Kidney glomerular epithelial cell (primary cell): ENCODE measurements around the gene PCP2.

Source experiments
- DNase-seq: peaks from one replicate; lab custom pipeline; 2025; lab: John Stamatoyannopoulos, UW

The PCP2 gene

DNA sequence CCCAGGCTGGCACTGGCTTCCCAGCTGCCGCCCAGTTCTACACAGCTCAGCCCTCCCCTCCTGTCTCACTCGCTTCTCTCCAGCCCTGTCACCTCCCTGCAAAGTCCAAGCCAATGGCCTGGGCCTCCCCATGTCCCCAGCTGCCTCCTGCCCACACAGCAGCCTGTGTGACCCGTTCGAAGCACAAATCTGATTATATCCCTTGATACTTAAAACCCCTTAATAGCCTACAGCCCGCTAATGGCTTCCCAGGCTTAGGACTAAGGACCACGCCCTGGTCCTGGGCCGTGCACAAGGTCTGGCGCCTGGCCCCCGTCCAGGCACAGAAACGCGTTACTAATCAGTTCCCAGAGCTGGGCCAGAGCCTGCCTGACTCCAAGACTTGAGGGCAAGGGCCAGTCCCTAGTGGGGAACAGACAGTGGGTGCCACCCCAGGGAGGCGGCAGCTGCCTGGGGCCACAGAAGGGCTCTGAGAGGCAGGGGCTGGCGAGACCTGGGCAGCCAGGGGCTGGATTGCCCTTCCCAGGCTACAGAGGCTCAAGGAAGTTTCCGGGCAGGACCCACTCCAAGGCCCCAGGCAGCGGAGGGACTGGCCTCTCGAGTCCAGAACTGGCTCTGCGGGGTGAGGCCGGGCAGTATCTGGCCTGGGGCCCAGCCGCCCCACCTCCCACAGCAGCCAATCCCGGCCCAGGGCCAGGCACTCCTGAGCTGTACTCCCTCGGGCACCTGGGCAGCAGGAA, 14.6 kb downstream of the PCP2 start:
- DNase-seq = no peak

DNA sequence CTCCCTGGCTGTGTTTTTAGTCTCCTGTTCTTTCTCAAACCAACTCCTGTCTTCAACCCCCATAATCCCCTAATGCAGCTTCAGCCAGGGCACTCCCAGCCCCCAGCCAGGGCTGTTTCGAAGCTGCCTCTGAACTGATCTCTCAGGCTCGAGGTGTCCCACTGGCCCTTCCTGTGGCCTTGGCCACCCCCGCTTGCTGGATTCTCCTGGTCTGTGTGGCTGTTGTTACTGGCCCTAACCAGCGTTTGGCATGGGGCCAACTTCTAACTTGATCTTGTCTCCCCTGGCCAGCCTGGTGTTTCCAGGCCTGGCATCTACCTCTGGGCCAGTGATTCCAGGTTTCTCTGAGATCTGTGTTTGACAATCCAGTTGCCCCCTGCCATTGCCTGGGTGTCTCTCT, 15.2 kb downstream of the PCP2 start:
- no peak for DNase-seq

DNA sequence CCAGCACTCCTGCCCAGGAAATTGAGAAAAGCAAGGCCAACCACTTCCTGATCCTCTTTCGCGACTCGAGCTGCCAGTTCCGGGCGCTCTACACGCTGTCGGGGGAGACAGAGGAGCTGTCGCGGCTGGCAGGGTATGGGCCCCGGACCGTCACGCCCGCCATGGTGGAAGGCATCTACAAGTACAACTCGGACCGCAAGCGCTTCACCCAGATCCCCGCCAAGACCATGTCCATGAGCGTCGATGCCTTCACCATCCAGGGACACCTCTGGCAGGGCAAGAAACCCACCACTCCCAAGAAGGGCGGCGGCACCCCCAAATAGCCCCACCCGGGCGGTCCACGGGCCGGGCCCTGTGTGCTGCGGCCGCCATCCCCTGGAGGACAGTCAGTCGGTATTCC, 15.8 kb downstream of the PCP2 start:
- DNase-seq = no peak

DNA sequence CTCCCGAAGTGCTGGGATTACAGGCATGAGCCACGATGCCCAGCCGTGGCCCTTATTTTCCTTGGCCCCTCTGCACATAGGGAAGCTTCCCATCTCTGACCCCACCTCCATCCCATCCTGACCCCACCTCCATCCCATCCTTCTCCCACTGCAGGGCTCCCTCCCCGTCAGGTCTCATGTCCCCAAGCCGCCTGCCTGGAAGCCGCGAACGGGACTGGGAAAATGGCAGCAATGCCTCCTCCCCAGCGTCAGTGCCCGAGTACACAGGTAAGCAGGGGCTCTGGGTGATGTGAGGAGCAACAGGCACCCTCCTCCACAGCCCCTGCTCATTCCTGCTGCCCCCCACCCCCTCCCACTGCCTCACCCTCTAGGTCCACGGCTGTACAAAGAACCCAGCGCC, 16.3 kb downstream of the PCP2 start:
- DNase-seq = no peak

DNA sequence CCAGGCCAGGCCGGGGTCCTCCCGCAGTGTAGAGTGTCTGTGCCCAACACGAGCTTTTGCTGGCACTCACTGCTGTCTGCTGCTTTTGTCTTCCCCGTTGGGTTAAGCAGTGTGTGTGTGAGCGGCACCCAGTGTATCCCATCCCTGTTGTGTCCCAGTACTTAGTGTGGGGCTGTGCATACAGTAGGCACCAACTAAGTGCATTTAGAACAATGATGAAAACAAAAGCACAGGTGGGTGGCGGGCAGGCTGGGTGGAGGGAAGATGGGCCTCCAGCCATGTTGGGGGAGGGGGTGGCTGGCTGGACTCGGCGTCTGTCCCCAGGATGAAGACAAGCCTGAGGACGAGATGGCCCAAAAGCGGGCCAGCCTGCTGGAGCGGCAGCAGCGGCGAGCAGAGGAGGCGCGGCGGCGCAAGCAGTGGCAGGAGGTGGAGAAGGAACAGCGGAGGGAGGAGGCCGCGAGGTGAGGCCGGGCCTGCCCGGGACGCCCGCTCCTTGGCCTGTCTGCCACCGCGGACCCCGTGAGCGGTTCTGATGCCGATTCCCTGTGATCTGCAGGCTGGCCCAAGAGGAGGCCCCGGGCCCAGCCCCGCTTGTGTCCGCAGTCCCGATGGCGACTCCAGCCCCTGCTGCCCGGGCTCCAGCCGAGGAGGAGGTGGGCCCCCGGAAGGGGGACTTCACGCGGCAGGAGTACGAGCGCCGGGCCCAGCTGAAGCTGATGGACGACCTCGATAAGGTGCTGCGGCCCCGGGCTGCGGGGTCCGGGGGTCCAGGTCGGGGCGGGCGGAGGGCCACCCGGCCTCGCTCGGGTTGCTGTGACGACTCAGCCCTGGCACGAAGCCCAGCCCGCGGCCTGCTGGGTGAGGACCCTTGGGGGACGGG, 18.4 kb downstream of the PCP2 start:
- no peak for DNase-seq

DNA sequence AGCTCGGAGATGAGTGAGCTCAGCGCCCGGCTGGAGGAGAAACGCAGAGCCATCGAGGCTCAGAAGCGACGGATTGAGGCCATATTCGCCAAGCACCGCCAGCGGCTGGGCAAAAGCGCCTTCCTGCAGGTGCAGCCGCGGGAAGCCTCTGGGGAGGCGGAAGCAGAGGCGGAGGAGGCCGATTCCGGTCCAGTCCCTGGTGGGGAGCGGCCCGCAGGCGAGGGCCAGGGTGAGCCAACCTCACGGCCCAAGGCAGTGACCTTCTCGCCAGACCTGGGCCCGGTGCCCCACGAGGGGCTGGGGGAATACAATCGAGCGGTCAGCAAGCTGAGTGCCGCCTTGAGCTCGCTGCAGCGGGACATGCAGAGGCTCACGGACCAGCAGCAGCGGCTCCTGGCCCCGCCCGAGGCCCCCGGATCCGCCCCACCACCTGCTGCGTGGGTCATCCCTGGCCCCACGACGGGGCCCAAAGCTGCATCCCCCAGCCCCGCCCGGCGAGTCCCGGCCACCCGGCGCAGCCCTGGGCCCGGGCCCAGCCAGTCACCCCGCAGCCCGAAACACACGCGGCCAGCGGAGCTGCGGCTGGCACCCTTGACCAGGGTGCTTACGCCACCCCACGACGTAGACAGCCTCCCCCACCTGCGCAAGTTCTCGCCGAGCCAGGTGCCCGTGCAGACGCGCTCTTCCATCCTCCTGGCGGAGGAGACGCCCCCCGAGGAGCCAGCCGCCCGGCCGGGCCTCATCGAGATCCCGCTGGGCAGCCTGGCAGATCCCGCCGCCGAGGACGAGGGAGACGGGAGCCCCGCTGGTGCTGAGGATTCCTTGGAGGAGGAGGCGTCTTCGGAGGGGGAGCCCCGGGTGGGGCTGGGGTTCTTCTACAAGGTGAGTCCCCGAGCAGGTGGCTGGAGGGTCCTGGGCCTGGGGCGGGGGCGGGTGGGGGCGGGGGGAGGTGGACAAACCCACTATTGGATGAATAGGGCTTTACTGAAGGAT, 20.9 kb downstream of the PCP2 start:
- no peak for DNase-seq

DNA sequence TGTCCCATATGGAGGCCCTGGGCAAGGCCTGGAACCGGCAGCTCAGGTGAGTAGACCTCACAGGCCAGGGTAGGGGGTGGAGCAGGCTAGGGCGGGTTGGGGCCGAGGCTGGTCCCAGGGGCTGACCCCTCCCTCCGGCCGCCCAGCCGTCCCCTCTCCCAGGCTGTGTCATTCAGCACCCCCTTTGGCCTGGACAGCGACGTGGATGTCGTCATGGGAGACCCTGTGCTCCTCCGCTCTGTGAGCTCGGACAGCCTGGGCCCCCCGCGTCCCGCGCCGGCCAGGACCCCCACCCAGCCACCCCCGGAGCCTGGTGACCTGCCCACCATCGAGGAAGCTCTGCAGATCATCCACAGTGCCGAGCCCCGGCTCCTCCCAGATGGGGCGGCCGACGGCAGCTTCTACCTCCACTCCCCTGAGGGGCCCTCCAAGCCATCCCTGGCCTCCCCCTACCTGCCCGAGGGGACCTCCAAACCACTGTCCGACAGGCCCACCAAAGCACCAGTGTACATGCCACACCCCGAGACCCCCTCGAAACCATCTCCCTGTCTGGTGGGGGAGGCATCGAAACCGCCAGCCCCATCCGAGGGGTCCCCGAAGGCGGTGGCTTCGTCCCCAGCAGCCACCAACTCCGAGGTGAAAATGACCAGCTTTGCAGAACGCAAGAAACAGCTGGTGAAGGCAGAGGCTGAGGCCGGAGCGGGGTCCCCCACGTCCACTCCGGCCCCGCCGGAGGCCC, 21.8 kb downstream of the PCP2 start:
- DNase-seq = no peak

DNA sequence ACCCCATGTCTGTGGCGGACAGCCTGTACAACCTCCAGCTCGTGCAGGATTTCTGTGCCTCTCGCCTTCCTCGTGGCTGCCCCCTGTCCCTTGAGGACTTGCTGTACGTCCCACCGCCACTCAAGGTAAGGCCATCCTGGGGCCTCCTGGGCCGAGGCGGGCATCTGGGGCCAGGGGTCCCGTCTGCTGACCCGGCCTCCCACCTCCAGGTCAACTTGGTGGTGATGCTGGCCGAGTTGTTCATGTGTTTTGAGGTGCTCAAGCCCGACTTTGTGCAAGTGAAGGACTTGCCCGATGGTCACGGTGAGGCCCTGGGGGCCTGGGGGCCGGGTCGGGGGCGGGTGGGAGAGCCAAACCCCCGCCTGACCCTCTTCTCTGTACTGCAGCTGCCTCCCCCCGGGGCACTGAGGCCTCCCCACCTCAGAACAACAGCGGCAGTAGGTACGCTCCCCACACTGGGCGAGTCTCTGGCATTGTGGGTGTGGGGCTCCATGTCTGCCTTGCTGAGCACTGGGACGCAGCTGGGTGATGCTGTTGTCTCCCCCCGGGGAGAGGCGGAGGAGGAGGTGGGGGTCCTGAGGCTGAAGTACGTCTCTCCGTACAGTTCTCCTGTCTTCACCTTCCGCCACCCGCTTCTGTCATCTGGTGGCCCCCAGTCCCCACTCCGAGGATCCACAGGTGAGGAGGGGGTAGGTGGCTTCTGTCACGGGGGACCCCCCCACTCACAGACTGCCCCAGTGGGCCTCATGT, 22.9 kb downstream of the PCP2 start:
- no peak for DNase-seq

DNA sequence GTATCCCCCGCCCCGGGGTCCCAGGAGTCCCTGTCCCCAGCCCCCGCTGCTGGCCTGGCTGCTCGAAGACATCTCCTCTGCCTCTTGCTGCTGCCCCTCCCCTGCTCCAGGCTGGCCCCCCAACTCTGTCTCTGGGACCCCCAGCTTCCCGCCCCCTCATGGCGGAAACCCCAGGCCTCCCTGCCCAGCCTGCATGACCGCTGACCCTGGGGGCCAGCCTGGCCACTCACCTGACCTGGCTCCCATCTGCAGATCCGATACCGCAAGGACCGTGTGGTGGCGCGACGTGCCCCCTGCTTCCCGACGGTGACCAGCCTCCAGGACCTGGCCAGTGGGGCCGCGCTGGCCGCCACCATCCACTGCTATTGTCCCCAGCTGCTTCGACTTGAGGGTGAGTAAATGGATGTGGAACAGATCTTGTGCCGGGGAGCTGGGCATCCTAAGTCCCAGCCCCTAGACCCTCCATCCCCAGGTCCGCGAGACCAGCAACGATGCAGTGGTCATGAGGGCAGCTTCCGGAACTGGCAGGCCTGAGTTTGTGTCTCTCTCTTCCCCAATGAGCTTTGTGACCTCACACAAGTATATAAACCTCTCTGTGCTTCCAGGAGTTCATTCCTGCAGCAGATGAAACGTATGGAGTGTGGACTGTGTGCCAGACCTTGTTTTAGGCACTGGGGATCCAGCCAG, 25.5 kb downstream of the PCP2 start:
- no peak for DNase-seq

DNA sequence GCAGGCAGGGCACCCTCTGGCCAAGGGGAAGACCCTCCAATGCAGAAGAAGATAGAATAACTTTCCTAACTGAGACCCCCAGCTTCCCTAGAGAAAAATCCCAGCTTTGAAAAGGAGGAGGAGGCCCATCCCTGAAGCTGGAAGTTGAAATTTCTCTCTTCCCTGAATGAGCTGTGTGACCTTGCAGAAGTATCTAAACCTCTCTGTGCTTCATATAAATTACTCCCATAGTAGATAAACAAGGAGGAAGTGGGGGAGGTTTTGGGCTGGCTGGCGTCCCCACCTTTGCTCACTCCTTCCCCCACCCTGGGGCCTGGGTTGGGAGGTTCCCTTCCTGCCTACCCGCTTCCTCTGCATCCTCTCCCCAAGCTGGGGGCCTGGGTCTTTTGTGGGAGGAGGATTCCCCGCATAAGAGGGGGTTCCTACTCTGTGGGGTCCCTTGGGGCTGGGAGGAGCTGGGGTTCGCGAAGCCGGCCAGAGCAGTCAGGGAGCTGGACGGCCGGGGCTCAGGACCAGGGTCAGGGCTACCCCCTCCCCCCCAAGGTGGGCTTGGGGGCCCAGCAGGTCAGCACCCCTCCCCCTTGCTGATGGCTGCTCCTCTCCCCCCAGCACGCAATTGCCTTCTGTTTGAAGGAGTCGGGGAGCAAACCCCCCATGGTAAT, 26.2 kb downstream of the PCP2 start:
- no peak for DNase-seq

DNA sequence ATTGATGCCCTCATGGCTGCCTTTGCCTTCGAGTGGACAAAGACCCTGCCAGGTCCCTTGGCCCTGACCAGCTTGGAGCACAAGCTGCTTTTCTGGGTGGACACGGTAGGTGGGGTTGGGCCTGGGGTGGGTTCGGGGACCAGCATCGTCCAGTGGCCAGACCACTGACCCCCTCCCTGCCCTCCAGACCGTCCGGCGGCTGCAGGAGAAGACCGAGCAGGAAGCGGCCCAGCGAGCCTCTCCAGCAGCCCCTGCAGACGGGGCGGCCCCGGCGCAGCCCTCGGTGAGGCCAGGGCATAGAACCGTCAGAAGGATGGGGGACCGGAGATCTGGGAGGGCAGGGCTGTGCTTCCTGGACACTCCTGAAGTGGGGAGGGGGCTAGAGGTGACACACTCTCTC, 27.2 kb downstream of the PCP2 start:
- DNase-seq = no peak

DNA sequence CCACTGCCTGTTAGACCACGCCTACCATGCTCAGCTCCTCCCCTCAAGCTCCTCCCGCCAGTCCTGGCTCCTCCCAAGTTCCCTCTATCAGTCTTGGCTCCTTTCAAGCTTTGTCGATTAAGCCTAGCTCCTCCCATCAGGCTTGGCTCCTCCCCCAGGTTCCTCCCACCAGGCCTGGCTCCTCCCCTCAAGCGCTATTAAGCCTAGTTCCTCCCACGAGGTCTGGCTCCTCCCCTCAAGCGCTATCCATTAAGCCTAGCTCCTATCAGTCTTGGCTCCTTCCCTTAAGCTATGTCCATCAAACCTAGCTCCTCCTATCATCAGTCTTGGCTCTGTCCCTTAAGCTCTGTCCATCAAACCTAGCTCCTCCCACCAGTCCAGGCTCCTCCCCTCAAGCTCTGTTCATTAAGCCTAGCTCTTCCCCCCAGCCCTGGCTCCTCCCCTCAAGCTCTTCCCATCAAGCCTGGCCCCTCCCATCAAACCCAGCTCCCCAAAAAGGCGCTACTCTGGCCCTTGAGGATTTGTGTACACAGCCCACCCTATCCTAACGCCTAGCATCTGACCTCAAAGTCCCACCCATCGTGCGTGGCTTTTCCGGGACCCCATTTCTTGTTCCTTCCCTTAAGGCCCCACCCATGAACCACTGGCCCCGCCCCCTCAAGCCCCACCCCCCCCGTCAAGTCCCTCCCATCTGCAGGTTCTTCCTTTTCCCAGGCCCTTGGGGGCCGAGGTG, 27.9 kb downstream of the PCP2 start:
- DNase-seq = no peak

DNA sequence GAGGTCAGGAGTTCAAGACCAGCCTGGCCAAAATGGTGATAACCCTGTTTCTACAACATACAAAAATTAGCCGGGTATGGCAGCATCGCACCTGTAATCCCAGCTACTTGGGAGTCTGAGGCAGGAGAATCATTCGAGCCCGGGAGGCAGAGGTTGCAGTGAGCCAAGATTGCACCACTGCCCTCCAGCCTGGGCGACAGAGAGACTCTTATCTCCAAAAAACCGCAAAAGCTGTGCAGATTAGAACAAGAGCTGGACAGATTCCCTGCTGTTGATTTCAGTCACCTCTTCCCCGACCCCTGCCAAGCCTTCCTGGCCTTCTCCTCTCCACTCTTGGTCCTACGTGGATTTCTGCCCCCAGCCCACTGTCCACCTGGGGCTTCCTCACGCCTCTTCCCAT, 29.6 kb downstream of the PCP2 start:
- DNase-seq = no peak

DNA sequence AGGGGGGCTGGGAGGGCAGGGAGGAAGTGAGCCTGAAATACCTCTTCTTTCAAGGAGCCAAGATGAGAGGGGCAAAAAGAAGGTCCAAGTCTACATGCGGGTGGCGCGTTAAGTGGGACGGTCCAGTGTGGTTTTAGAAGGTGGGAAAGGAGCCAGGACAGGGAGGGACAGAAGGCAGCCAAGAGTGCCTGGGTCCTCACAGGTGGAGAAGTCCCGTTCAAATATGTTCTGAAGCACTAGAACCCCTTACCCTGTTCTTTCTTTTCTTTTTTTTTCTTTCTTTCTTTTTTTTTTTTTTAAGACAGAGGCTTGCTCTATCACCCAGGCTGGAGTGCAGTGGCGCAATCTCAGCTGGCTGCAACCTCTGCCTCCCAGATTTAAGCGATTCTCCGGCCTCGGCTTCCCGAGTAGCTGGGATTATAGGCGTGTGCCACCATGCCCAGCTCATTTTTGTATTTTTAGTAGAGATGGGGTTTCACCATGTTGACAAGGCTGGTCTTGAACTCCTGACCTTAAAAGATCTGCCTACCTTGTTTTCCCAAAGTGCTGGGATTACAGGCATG, 30.5 kb downstream of the PCP2 start:
- DNase-seq = no peak

DNA sequence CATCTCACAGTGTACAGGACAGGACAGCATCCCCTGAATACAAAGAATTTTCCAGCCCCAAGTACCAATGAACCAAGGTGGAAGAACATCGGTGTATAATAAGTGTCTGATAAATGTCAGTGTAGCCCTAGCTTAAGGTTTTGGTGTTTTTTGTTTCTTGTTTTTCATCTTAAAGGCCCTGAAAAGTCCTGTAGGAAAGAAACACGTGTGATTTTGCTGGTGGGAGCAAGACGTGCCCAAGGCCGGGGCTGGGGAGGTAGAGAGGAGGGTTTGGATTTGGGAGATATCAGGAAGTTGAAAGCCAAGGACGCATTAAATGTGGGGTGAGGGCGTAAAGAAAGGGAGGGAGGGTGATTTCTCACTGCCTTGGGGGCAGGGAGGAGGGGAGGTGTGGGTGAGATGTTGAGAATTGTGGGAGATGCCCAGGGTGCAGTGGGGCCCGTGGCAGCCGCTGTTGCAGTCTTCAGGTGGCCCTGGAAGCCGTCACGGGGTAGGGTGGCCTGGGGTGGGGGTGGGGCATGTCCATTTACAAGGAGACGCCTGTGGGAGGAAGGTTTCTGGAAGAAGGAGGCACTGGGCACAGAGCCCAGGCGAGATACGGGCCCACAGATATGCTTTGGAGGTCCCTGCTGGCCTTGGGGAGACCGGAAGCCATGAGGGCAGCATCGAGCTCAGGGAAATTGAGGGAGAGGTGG, 31.1 kb downstream of the PCP2 start:
- DNase-seq = no peak

DNA sequence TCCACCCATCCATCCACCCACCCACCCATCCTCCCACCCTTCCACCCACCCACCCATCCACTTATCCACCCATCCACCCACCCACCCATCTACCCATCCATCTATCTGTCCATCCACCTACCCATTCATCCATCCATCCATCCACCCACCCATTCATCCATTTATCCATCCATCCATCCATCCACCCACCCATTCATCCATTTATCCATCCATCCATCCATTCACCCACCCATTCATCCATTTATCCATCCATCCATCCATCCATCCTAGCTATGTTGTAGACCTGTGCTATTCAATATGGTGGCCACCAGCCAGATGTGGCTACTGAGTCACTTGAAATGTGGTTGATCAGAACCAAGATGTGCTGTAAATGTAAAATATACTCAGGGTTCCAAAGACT, 32.8 kb downstream of the PCP2 start:
- no peak for DNase-seq

DNA sequence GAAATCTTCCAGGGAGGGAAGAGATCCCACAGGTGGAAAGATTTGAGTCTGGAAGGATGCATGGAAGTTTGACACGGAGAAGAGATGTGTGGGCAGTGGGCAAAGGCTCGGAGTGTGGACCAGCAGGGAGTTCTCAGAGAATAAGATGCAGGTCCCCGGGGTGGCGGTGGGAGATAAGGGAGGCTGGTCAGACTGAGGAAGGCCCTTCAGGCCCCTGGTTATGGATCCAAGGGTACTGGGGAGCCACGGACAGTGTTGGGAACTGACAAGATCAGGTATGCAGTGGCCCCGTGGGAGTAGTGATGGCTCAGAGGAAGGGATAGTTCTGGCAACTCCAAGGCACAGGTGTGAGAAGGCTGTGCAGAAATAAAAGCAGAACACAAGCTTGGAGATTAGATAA, 35.3 kb downstream of the PCP2 start:
- DNase-seq = no peak

DNA sequence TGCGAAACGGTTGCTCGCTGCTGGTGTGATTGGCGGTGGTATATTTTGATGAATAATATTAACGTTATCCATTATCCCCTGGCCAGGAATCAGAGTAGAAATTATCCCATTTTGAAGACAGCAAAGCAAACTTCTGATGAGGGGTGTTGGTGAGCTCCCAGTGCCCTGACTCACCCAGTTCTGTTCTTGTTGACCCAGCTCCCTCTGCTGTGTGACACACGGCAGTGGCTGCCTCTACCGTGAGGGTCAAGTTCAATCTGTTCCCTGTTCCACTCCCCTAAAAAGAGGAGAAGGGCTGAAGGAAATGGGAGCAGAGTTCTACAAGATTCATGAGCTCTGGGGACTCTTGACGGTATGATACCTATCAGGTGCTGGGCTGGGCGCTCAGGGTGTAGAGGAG, 35.8 kb downstream of the PCP2 start:
- DNase-seq = no peak
